ENCODE measurements around the gene TMEM60. TPM values are rescaled to one million over a fixed set of nuclear protein-coding genes. Genes with fewer than 3 reads are reported as not detected.
"Not testable (repeated sequence)": the region's sequence is repeated elsewhere in the genome, so short reads cannot be mapped to it uniquely, and the experiment has no call there.

The TMEM60 gene
- total and polyA plus RNA-seq, 2 of the 13 experiments (the other 11 are each of a cell fraction or from before 2014, with no cell fraction given), result 25.6 to 27.7 TPM

GRCh38 chr7:77837275-77837674 lies 39.0 kb upstream of the TMEM60 start (continued):
- TF ChIP-seq FOXP4 (CRISPR knock-in tag; IDR thresholded peaks at IDR 0.05), result no peak
- TF ChIP-seq TGIF2 (CRISPR knock-in tag; IDR thresholded peaks at IDR 0.05), result no peak
- TF ChIP-seq FOXO1 (CRISPR knock-in tag; IDR thresholded peaks at IDR 0.05), result no peak
- no peak for TF ChIP-seq HNRNPH1 (optimal IDR thresholded peaks at IDR 0.05; ENCODE audit: low read depth, low read length)
- no peak for TF ChIP-seq FOXP1 (IDR thresholded peaks at IDR 0.05)
- no peak for TF ChIP-seq FOXP1 (CRISPR knock-in tag; IDR thresholded peaks at IDR 0.05)
- no peak for TF ChIP-seq ZNF10 (CRISPR knock-in tag; IDR thresholded peaks at IDR 0.05; ENCODE audit: borderline replicate concordance, low read depth)
- no peak for TF ChIP-seq ZNF703 (CRISPR knock-in tag; IDR thresholded peaks at IDR 0.05; ENCODE audit: borderline replicate concordance)

GRCh38 chr7:77836425-77836824 lies 38.2 kb upstream of the TMEM60 start:
- H2AFZ ChIP-seq (ENCODE audit: low read length); H4K20me1 ChIP-seq (ENCODE audit: insufficient read depth, low read length); in situ Hi-C loops (cut with HindIII; ENCODE audit: extremely low pct_ligation_motif_present, low pct_unique_long_range_greater_than_20kb); H3K4me2 ChIP-seq (ENCODE audit: low read depth, low read length); FAIRE-seq; H3K27me3 ChIP-seq (ENCODE audit: control insufficient read depth in 1 of 2, insufficient read depth in 2 of 2, low read length in 2 of 2); H3K9me3 ChIP-seq (ENCODE audit: low read length); H3K4me3 ChIP-seq (replicated peaks in 1 of 3; ENCODE audit: insufficient read depth in 1 of 3, low read depth in 2 of 3, low read length in 3 of 3); BruUV-seq (replicated peaks); H3K36me3 ChIP-seq (replicated peaks in 1 of 2; ENCODE audit: control insufficient read depth in 1 of 2, insufficient read depth in 2 of 2, low read length in 2 of 2); POLR2A ChIA-PET; H3K79me2 ChIP-seq (ENCODE audit: insufficient read depth, low read length); H3K27ac ChIP-seq (ENCODE audit: extremely low read length, insufficient read depth, low read length); CTCF ChIA-PET (ENCODE audit: low intra/inter-chr PET ratio, low total read pairs); H3K9ac ChIP-seq (ENCODE audit: insufficient read depth, low read depth, low read length); DNase-seq (ENCODE audit: low spot score); ATAC-seq; intact Hi-C loops (cut with micrococcal nuclease; ENCODE audit: unreplicated experiment): not testable (repeated sequence)
- WGBS (ENCODE audit: low lambda C conversion rate), result 100% methylated on average over 2 of the region's 2 CpGs
- peaks cover 11% of the 10 kb centered on the region for H3K4me1 ChIP-seq (ENCODE audit: insufficient read depth, low read length)

All from HepG2 (cell line).